ENCODE data around the gene LY6G5C.

The LY6G5C gene

GRCh38 chr6:31636698-31637596 is 43.9 kb downstream of the LY6G5C start:
- DNase-seq = no peak

DNA sequence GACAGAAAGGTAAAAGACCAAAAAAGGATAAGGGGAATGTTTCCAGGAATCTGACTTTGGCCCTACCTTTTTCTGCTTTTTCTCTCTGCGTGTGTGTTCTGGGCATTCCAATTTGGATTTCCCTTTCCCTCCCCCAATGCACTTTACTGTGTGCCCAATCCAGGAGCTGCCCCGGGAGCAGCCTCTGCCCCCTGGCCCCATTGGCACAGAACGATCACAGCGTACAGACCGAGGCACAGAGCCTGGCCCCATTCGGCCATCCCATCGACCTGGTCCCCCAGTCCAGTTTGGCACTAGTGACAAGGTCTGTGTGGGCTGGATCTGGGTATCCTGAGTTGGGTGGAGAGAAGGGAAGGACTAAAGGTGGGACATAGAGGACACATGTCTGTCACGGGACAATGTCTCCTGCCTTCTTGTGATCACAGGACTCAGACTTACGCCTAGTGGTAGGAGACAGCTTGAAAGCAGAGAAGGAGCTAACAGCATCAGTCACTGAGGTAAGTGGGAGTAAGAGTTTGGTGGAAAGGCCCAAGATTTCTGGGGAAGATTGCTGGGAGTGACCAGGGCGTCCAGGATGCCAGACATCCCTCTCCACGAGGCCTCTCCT is 45.8 kb downstream of the LY6G5C start:
- no peak for DNase-seq

DNA sequence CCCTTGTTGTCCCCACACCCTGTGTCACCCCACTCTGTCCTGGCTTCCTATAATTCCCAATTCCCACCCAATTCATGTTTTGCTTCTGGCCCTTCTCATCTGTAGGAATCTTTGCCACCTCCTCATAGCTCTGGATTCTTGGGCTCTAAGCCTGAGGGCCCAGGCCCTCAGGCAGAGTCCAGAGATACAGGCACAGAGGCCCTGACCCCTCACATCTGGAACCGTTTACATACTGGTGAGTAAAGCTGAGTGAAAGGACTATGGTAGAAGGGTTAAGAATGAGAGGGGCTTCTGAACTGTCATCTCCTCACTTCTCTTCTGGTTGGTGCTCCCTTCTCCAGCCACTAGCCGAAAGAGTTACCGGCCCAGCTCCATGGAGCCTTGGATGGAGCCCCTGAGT is 46.7 kb downstream of the LY6G5C start:
- DNase-seq = no peak

DNA sequence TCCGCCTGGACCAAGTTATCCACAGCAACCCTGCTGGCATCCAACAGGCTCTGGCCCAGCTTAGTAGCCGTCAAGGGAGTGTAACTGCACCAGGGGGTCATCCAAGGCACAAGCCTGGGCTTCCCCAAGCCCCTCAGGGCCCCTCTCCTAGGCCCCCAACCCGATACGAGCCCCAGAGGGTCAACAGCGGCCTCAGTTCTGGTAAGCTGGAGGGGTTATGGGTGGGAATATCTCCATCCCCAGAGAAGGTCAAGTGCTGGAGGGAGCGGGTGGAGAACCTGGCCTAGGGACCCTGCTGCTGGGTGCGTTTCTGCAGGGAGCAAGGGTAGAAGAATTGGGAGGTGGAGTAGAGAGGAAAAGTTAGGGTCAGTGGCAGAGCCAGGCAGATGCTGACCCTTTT is 47.4 kb downstream of the LY6G5C start:
- no peak for DNase-seq

- DNase-seq = no peak
These were observed 48.5 kb downstream of the LY6G5C start for GRCh38 chr6:31632279-31632946.

GRCh38 chr6:31631681-31632278 is 49.1 kb downstream of the LY6G5C start:
- DNase-seq = no peak

DNA sequence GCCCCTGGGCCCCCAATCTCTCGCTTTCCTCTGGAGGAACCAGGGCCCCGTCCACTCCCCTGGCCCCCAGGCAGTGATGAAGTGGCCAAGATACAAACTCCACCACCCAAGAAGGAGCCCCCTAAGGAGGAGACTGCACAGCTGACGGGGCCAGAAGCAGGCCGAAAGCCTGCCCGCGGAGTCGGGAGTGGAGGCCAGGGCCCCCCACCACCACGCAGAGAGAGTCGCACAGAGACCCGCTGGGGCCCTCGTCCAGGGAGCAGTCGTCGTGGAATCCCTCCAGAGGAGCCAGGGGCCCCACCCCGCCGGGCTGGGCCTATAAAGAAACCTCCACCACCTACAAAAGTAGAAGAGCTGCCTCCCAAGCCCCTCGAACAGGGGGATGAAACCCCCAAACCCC is 49.7 kb downstream of the LY6G5C start:
- no peak for DNase-seq

DNA sequence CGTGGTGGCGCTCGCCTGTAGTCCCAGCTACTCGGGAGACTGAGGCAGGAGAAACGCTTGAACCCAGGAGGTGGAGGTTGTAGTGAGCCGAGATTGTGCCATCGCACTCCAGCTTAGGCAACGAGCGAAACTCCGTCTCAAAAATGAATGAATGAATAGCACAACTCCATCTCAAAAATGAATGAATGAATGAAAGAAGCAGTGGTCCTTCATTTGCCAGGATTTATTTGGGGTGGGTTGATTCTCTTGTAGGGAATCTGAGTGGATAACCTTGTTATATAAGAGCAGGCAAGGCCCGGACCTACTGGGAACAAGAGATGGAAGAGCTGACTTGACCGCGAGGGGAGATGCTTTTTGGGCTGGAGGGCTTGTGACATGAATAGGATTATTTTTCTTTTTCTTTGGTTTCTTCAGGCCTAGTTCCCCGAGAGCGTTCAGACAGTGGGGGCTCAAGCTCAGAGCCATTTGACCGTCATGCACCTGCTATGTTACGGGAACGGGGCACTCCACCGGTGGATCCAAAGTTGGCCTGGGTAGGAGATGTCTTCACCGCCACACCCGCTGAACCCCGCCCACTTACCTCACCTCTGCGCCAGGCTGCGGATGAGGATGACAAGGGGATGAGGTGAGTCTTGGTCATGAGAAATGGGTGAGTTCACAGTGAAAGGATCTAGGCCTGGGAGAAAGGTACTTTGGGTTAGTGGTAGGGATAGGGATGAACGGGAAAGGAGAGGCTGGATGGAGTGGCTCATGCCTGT is 50.5 kb downstream of the LY6G5C start:
- no peak for DNase-seq

GRCh38 chr6:31629014-31629413 is 51.9 kb downstream of the LY6G5C start:
- no peak for DNase-seq

- DNase-seq = no peak
These were observed 53.1 kb downstream of the LY6G5C start for GRCh38 chr6:31627690-31628287.

DNA sequence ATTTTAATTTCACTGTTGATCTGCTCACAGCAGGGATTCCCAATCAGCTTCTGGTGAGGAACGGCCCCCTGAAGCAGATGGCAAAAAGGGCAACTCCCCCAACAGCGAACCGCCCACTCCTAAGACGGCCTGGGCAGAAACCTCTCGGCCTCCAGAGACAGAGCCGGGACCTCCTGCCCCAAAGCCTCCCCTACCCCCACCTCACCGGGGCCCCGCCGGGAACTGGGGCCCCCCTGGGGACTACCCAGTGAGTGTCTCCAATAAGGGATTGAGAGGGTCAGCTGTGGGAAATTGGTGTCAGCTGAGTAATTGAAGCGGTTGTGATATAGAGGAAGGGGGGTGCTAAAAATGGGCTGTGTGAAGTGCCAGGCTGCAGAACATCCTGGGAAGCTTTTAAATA is 53.9 kb downstream of the LY6G5C start:
- no peak for DNase-seq
